Effector memory CD4-positive, alpha-beta T cell (primary cell): ENCODE results near the gene GNG2.

ENCODE experiments used
- DNase-seq, 3 donors: peaks; one replicate each; pipeline ENCODE4 v3.0.0-alpha.2; 2020
- H3K27ac ChIP-seq: 2 replicates; pipeline ENCODE4 v1.7.0; 2013; ENCODE audit warnings: mild to moderate bottlenecking, low read length, moderate library complexity; ENCODE audit not compliant: insufficient read depth, poor library complexity, severe bottlenecking
- H3K27me3 ChIP-seq: replicated peaks from 2 replicates; pipeline ENCODE4 v1.7.0; 2013; ENCODE audit warnings: mild to moderate bottlenecking, low read length; ENCODE audit not compliant: insufficient read depth, control insufficient read depth, poor library complexity, severe bottlenecking
- H3K36me3 ChIP-seq: 2 replicates; pipeline ENCODE4 v1.7.0; 2013; ENCODE audit warnings: mild to moderate bottlenecking, low read length, moderate library complexity; ENCODE audit not compliant: control insufficient read depth, insufficient read depth
- H3K4me1 ChIP-seq: 2 replicates; pipeline ENCODE4 v1.7.0; 2013; ENCODE audit warnings: low read length, mild to moderate bottlenecking; ENCODE audit not compliant: control insufficient read depth, insufficient read depth, poor library complexity, severe bottlenecking
- H3K4me3 ChIP-seq: 2 replicates; pipeline ENCODE4 v1.7.0; 2013; ENCODE audit warnings: low read length, low read depth, mild to moderate bottlenecking; ENCODE audit not compliant: insufficient read depth, poor library complexity, severe bottlenecking
- H3K9me3 ChIP-seq: 2 replicates; pipeline ENCODE4 v1.7.0; 2013; ENCODE audit warnings: mild to moderate bottlenecking, low read length, moderate library complexity; ENCODE audit not compliant: control insufficient read depth

Gene GNG2

GRCh38 chr14:51850651-51851050, 9.8 kb upstream of the GNG2 start:
- H3K36me3 ChIP-seq, result no peaks in the 10 kb centered on the region
- no peak overlapping the region for H3K27ac ChIP-seq
- no peak overlapping the region for H3K4me3 ChIP-seq
- no peaks in the 10 kb centered on the region for H3K9me3 ChIP-seq
- H3K27me3 ChIP-seq, result no peaks in the 10 kb centered on the region
- H3K4me1 ChIP-seq, result peaks cover 20% of the 10 kb centered on the region
- DNase-seq, result no peak

GRCh38 chr14:51852541-51852940, 7.9 kb upstream of the GNG2 start:
- DNase-seq, result no peak
- Histone ChIP-seq H3K4me1 (peaks cover 12% of the 10 kb centered on the region), H3K27me3 (no peaks in the 10 kb centered on the region)

GRCh38 chr14:51855234-51855633, 5.2 kb upstream of the GNG2 start:
- no peak for DNase-seq
- no peak overlapping the region for H3K4me3 ChIP-seq
- no peaks in the 10 kb centered on the region for H3K9me3 ChIP-seq
- H3K27me3 ChIP-seq, result no peaks in the 10 kb centered on the region
- no peak overlapping the region for H3K27ac ChIP-seq
- peaks cover 11% of the 10 kb centered on the region for H3K4me1 ChIP-seq
- H3K36me3 ChIP-seq, result no peaks in the 10 kb centered on the region

More at GRCh38 chr14:51852541-51852940, 7.9 kb upstream of the GNG2 start:
- H3K27ac ChIP-seq, result no peak overlapping the region
- H3K4me3 ChIP-seq, result no peak overlapping the region
- no peaks in the 10 kb centered on the region for H3K36me3 ChIP-seq
- no peaks in the 10 kb centered on the region for H3K9me3 ChIP-seq

- DNase-seq, result no peak
- H3K36me3 ChIP-seq, result no peaks in the 10 kb centered on the region
- peaks cover 12% of the 10 kb centered on the region for H3K4me1 ChIP-seq
- H3K9me3 ChIP-seq, result no peaks in the 10 kb centered on the region
- H3K27ac ChIP-seq, result no peak overlapping the region
- H3K27me3 ChIP-seq, result no peaks in the 10 kb centered on the region
- H3K4me3 ChIP-seq, result no peak overlapping the region
Measured at GRCh38 chr14:51856792-51857296, 3.6 kb upstream of the GNG2 start.

- peaks cover 18% of the 10 kb centered on the region for H3K4me1 ChIP-seq
Measured at GRCh38 chr14:51859131-51859530, 1.3 kb upstream of the GNG2 start.

GRCh38 chr14:51860825-51861499, 550 bp downstream of the GNG2 start:
- peaks cover 26% of the 10 kb centered on the region for H3K4me1 ChIP-seq
- H3K9me3 ChIP-seq, result no peaks in the 10 kb centered on the region
- H3K27ac ChIP-seq, result peak overlapping the region; percentile 88
- H3K27me3 ChIP-seq, result no peaks in the 10 kb centered on the region
- no peaks in the 10 kb centered on the region for H3K36me3 ChIP-seq
- no peak for DNase-seq
- peak overlapping the region; percentile 85 for H3K4me3 ChIP-seq

More at GRCh38 chr14:51859131-51859530, 1.3 kb upstream of the GNG2 start:
- Histone ChIP-seq H3K27me3 (no peaks in the 10 kb centered on the region), H3K36me3 (no peaks in the 10 kb centered on the region), H3K27ac (peak overlapping the region; percentile 88), H3K9me3 (no peaks in the 10 kb centered on the region), H3K4me3 (no peak overlapping the region)
- no peak for DNase-seq

GRCh38 chr14:51862176-51862796, 1.9 kb downstream of the GNG2 start:
- Histone ChIP-seq H3K9me3 (no peaks in the 10 kb centered on the region), H3K4me1 (peaks cover 38% of the 10 kb centered on the region), H3K27me3 (no peaks in the 10 kb centered on the region), H3K4me3 (peak overlapping the region; percentile 85), H3K36me3 (no peaks in the 10 kb centered on the region), H3K27ac (peak overlapping the region; percentile 88)
- no peak for DNase-seq

GRCh38 chr14:51862860-51863259, 2.4 kb downstream of the GNG2 start:
- Histone ChIP-seq H3K27me3 (no peaks in the 10 kb centered on the region), H3K4me1 (peaks cover 42% of the 10 kb centered on the region), H3K4me3 (peak overlapping the region; percentile 85), H3K27ac (peak overlapping the region; percentile 88), H3K36me3 (no peaks in the 10 kb centered on the region), H3K9me3 (no peaks in the 10 kb centered on the region)
- DNase-seq, result no peak

- no peak overlapping the region for H3K4me3 ChIP-seq
- H3K9me3 ChIP-seq, result no peaks in the 10 kb centered on the region
- no peaks in the 10 kb centered on the region for H3K27me3 ChIP-seq
- H3K27ac ChIP-seq, result peak overlapping the region; percentile 59
- DNase-seq, result peak in 1 of 3 donors; percentile 43
- no peaks in the 10 kb centered on the region for H3K36me3 ChIP-seq
- peaks cover 49% of the 10 kb centered on the region for H3K4me1 ChIP-seq
Measured at GRCh38 chr14:51865953-51866747, 5.7 kb downstream of the GNG2 start.
